GM13977 (cell line): ENCODE data around the gene FOXL2NB.

Source experiments
- DNase-seq: peaks from one replicate; pipeline ENCODE4 v3.0.0; 2012; ENCODE audit warnings: low spot score
- in situ Hi-C: fragments of 300-500 bp; cut with MboI; formaldehyde crosslinking; loops from one replicate; pipeline ENCODE4 v1.12.0; 2022; ENCODE audit warnings: low sequenced_read_pairs, low pct_unique_long_range_greater_than_20kb, mixed read lengths, inconsistent platforms; ENCODE audit not compliant: unreplicated experiment
- TF ChIP-seq, protein P1 (sequence below): IDR thresholded peaks from 2 replicates; pipeline ENCODE4 v1.5.1; 2012; ENCODE audit warnings: mild to moderate bottlenecking, control low read depth; ENCODE audit not compliant: insufficient read depth; ENCODE audit errors: extremely low read depth, missing control alignments

The FOXL2NB gene

DNA sequence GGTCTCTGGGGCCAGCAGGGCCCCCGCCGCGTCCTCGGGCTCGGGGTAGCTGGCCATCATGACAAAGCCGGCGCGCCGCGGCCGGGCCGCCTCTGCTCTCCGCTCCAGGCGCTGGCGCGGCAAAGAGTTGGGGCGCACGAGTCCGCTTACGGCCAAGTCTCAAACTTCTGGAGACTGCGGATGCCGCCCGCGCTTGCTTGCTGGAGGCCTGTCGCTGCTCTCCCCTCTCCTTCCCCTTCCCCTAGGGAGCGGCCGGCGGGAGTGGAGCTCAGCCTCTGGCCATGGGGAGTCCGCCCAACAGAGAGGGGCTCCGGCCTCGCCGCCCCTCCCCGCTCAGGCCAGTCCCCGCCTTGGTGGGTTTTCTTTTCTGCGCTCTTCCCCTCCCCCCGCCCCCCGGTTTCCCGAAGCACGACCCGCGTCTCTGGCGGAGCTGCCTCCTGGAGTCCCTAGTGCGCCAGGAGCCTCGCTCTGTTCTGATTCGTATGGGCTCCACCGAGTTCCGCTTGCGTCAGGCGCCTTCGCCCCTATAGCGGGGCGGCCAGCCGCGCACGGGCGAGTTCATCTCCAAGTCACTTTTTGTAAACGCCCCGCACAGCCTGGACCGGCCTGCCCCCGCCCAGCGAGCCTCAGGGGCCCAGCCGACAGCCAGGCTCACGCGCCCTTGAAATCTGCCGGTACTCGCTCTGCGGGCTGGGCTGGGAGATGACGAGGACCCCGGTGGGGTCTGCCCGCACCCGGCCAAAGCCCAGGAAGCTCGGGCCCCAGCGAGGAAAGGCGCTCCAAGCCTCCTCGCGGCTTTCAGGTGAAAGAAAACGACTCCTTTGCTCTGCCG is at the start of gene FOXL2NB, which contains the start of gene FOXL2:
FOXL2NB (plus strand) TSS at position 555 of the 832 bp plus-strand sequence; CDS start at position 703, 148 bp downstream.
FOXL2 (minus strand) TSS at position 475 of the 832 bp plus-strand sequence; CDS start at position 60, 415 bp downstream.
- in situ Hi-C loops: loop anchor here (25.0 kb wide), 2 partner anchors 365 to 485 kb away; no protein-coding TSS in a partner anchor
- DNase-seq: no peak
- TF ChIP-seq, protein P1, sequence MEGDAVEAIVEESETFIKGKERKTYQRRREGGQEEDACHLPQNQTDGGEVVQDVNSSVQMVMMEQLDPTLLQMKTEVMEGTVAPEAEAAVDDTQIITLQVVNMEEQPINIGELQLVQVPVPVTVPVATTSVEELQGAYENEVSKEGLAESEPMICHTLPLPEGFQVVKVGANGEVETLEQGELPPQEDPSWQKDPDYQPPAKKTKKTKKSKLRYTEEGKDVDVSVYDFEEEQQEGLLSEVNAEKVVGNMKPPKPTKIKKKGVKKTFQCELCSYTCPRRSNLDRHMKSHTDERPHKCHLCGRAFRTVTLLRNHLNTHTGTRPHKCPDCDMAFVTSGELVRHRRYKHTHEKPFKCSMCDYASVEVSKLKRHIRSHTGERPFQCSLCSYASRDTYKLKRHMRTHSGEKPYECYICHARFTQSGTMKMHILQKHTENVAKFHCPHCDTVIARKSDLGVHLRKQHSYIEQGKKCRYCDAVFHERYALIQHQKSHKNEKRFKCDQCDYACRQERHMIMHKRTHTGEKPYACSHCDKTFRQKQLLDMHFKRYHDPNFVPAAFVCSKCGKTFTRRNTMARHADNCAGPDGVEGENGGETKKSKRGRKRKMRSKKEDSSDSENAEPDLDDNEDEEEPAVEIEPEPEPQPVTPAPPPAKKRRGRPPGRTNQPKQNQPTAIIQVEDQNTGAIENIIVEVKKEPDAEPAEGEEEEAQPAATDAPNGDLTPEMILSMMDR: no peak

DNA sequence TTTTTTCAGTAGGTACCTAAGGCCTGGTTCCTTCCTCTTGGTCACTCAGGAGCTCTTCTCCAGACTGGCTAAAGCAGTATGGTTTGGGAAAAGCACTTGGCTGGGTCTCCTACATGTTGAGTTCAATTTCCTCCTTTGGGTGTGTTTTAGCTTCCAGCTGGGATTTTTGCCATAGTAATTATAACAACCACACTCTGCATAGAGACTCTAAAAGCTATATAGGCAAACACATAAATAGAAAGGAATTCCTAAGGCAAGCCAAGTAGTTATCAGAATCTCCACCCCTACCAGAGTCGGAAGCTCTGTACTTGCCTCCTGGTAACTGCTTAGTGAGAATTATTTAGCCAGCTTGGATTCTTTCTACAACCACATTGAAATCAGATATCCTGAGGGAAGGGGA is 48.7 kb upstream of the FOXL2NB start:
- no peak for DNase-seq
- TF ChIP-seq, protein P1: no peak
- in situ Hi-C loops: no loop called here

DNA sequence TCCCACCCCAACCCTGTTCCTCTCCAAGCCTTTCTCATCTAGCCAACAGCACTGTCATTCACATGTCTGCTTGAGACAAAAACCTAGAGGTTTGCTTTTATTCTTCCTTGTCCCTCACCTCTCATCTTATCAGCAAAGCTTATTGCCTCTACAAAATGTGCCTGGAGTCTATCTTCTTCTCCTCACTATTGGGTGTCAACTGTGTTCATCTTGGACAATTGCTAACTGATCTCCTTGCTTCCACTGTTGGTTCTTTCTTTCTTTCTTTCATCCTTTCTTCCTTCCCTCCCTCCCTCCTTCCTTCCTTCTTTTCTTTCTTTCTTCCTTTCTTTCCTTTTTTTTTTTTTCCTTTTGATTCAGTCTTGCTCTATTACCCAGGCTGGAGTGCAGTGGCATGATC is 48.3 kb upstream of the FOXL2NB start:
- no peak for DNase-seq
- TF ChIP-seq, protein P1: no peak
- in situ Hi-C loops: no loop called here

DNA sequence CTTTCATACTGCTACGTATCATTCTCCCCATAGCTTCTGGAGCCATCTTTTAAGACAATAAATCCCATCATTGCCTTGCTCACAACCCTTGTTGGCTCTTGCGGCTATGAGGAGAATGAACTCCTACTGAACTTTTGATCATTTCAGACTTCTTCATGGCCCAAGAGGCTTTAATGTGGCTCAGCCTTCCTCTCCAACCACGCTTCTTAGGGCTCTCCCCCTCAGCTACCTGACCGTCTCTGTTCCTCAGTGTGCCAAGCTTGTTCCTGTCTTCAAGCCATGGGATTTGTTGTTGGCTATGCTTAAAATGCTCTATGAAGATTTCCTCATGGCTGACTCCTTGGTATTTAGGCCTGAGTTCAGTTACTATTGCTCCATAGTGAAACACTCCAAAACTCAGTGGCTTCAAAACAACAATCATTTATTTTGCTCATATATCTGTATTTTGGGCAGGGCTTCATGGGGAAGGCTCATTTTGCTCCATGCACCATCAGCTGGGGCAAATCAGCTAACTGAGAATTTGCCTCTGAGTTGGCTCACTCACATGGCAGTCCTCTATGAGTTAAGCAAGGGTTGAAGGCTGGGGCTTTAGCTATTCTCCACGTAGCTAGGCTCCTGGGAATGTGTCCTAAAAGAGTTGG is 47.5 kb upstream of the FOXL2NB start:
- TF ChIP-seq, protein P1: no peak
- no peak for DNase-seq
- in situ Hi-C loops: no loop called here

DNA sequence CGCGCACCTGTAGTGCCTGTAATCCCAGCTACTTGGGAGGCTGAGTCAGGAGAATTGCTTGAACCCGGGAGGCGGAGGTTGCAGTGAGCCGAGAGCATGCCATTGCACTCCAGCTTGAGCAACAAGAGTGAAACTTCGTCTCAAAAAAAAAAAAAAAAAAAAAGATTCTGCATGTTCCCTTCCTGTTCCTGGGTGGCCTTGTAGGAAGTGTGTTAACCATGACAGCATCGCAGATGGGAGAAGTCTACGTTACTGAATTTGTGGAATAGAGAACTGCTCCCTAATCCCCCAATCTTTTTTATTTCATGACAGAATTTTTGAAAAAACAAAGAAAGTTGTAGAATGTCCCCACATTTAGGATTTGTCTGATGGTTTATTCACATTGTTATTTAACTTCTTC is 45.5 kb upstream of the FOXL2NB start:
- no peak for DNase-seq
- in situ Hi-C loops: loop anchor here (25.0 kb wide), 1 partner anchor 839 kb away; no protein-coding TSS in a partner anchor
- TF ChIP-seq, protein P1: no peak

DNA sequence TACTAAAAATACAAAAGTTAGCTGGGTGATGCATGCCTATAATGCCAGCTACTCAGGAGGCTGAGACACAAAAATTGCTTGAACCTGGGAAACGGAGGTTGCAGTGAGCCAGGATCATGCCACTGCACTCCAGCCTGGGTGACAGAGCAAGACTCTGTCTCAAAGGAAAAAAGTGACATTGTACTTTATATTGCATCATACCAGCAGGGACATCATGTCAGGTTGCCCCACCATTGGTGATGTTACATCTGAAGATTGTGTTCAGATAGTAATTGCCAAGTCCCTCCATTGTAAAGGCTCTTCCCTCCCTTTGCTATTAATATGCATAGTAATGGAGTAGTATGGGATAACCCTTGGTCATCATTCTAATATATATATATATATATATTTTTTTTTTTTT is 44.8 kb upstream of the FOXL2NB start:
- no peak for DNase-seq
- TF ChIP-seq, protein P1: no peak

More for the DNA sequence above, 44.8 kb upstream of the FOXL2NB start:
- in situ Hi-C loops: loop anchor here (25.0 kb wide), 1 partner anchor 840 kb away; no protein-coding TSS in a partner anchor
